A549 (cell line): Measurements from ENCODE around the gene SLC7A6OS. TPM values are rescaled to one million over a fixed set of nuclear protein-coding genes. Genes with fewer than 3 reads are reported as not detected.

ENCODE experiments used
- ATAC-seq, 2 experiments: fragments of 200-7000 bp in 1 of 2; fragments of >200 bp in 1 of 2; cut with Nextera tagmentation in 1 of 2; cut with Tn5 transposase in 1 of 2; 3 replicates each; pipeline versions ENCODE4 v1.8.0 to v1.9.1; 2018 to 2020; ENCODE audit warnings: mild to moderate bottlenecking in 1 of 2, moderate library complexity in 1 of 2
- CTCF ChIA-PET: fragments of 300-600 bp; sonication (Branson Sonifier 250); formaldehyde crosslinking; extraction: SDS; loops from one replicate; lab custom pipeline; 2021; ENCODE audit warnings: antibody characterized with exemption, inconsistent platforms; lab: Yijun Ruan, JAX
- POLR2A ChIA-PET: fragments of 350-600 bp; formaldehyde crosslinking; extraction: SDS; loops from one replicate; lab custom pipeline; 2021; ENCODE audit warnings: antibody characterized with exemption, inconsistent platforms; lab: Yijun Ruan, JAX
- DNase-seq, 2 experiments: peaks; one replicate each; pipeline versions ENCODE4 v3.0.0 to v3.0.0-alpha.2; 2011 to 2016; ENCODE audit warnings: low read depth in 1 of 2, low spot score in 1 of 2
- FAIRE-seq: peaks from 2 replicates; lab custom pipeline; 2011; peaks lifted over from hg19 to GRCh38; lab: Jason Lieb, UNC
- H3K27ac ChIP-seq, 2 experiments: fragments of >200 bp; sonication (Bioruptor Twin); formaldehyde crosslinking; 3 replicates each; pipeline ENCODE4 v1.5.1; 2016 to 2017
- H3K4me1 ChIP-seq: fragments of >200 bp; sonication (Bioruptor Twin); formaldehyde crosslinking; 3 replicates; pipeline ENCODE4 v1.6.1; 2016
- H3K4me2 ChIP-seq: fragments of >200 bp; sonication (Bioruptor Twin); formaldehyde crosslinking; 3 replicates; pipeline ENCODE4 v1.6.1; 2016
- H3K4me3 ChIP-seq: fragments of >200 bp; sonication (Bioruptor Twin); formaldehyde crosslinking; 3 replicates; pipeline ENCODE4 v1.5.1; 2016
- H3K9me3 ChIP-seq: fragments of >200 bp; sonication (Bioruptor Twin); formaldehyde crosslinking; 3 replicates; pipeline ENCODE4 v1.6.1; 2016
- BCL3 ChIP-seq: fragments of >200 bp; sonication (Bioruptor Twin); formaldehyde crosslinking; IDR thresholded peaks from 3 replicates; pipeline ENCODE4 v1.6.1; 2016
- BHLHE40 ChIP-seq: IDR thresholded peaks from 2 replicates; pipeline ENCODE4 v1.6.1; 2012; ENCODE audit warnings: low read depth, low read length, inconsistent platforms
- CEBPB ChIP-seq, 2 experiments: fragments of >200 bp in 1 of 2; sonication (Bioruptor Twin) in 1 of 2; formaldehyde crosslinking in 1 of 2; IDR thresholded peaks; 2 replicates each; pipeline ENCODE4 v1.6.1; 2012 to 2016
- EHF ChIP-seq: fragments of 250-450 bp; sonication (Bioruptor Pico); IDR thresholded peaks from 2 replicates; pipeline ENCODE4 v1.5.0; 2020; ENCODE audit warnings: mild to moderate bottlenecking
- EP300 ChIP-seq, 2 experiments: fragments of >200 bp; sonication (Bioruptor Twin); formaldehyde crosslinking; IDR thresholded peaks; 2 replicates in 1 of 2; 3 replicates in 1 of 2; pipeline ENCODE4 v1.6.1; 2016 to 2017
- ESRRA ChIP-seq: fragments of 150-350 bp; IDR thresholded peaks from 2 replicates; pipeline ENCODE4 v1.6.1; 2014; ENCODE audit warnings: mild to moderate bottlenecking, low read length, borderline replicate concordance
- FOSB ChIP-seq: fragments of 250-450 bp; sonication (Bioruptor Pico); IDR thresholded peaks from 2 replicates; pipeline ENCODE4 v1.5.0; 2020; ENCODE audit warnings: mild to moderate bottlenecking, moderate library complexity
- FOSL2 ChIP-seq, 2 experiments: fragments of 450-650 bp in 1 of 2; fragments of >200 bp in 1 of 2; sonication (Bioruptor Twin) in 1 of 2; formaldehyde crosslinking; IDR thresholded peaks; 2 replicates each; pipeline versions ENCODE4 v1.5.0 to v1.6.1; 2016 to 2020; ENCODE audit warnings: mild to moderate bottlenecking in 1 of 2, moderate library complexity in 1 of 2
- GATA3 ChIP-seq: IDR thresholded peaks from 2 replicates; pipeline ENCODE4 v1.6.1; 2012; ENCODE audit warnings: borderline replicate concordance
- JUN ChIP-seq, 2 experiments: fragments of >200 bp; sonication (Bioruptor Twin); formaldehyde crosslinking; IDR thresholded peaks; 2 replicates in 1 of 2; 3 replicates in 1 of 2; pipeline ENCODE4 v1.6.1; 2016 to 2017
- JUNB ChIP-seq: fragments of >200 bp; sonication (Bioruptor Twin); formaldehyde crosslinking; IDR thresholded peaks from 2 replicates; pipeline ENCODE4 v1.6.1; 2016
- KDM1A ChIP-seq: fragments of 200-600 bp; sonication (generic); IDR thresholded peaks from 2 replicates; pipeline ENCODE4 v1.6.1; 2016; ENCODE audit warnings: low read depth, mild to moderate bottlenecking
- MAFK ChIP-seq: fragments of 450-650 bp; IDR thresholded peaks from 2 replicates; pipeline ENCODE4 v1.6.1; 2014; ENCODE audit not compliant: partially characterized antibody
- MAZ ChIP-seq: fragments of 150-350 bp; IDR thresholded peaks from 2 replicates; pipeline ENCODE4 v1.6.1; 2014; ENCODE audit warnings: antibody characterized with exemption, low read depth, low read length, borderline replicate concordance
- NFE2L2 ChIP-seq: fragments of 150-350 bp; conservative IDR thresholded peaks from 2 replicates; pipeline ENCODE4 v1.6.1; 2014; ENCODE audit warnings: low read length
- POLR2A ChIP-seq: IDR thresholded peaks from 2 replicates; pipeline ENCODE4 v1.6.1; 2012; ENCODE audit warnings: mild to moderate bottlenecking, low read length
- RNF2 ChIP-seq: fragments of 200-600 bp; sonication (generic); IDR thresholded peaks from 2 replicates; pipeline ENCODE4 v1.6.1; 2016; ENCODE audit warnings: low read depth, mild to moderate bottlenecking, antibody characterized with exemption, moderate library complexity, borderline replicate concordance
- SMC3 ChIP-seq: fragments of >200 bp; sonication (Bioruptor Twin); formaldehyde crosslinking; IDR thresholded peaks from 3 replicates; pipeline ENCODE4 v1.6.1; 2018; ENCODE audit warnings: inconsistent platforms
- SREBF2 ChIP-seq: fragments of 450-650 bp; IDR thresholded peaks from 2 replicates; pipeline ENCODE4 v1.6.1; 2014; ENCODE audit warnings: mild to moderate bottlenecking, moderate library complexity
- TFCP2L1 ChIP-seq: fragments of 250-450 bp; sonication (Bioruptor Pico); IDR thresholded peaks from 2 replicates; pipeline ENCODE4 v1.5.0; 2021; ENCODE audit warnings: mild to moderate bottlenecking
- TP53 ChIP-seq: fragments of 250-450 bp; sonication (Bioruptor Pico); IDR thresholded peaks from 2 replicates; pipeline ENCODE4 v1.5.0; 2021; ENCODE audit warnings: mild to moderate bottlenecking, moderate library complexity
- ZSCAN20 ChIP-seq: fragments of 250-450 bp; sonication (Bioruptor Pico); IDR thresholded peaks from 2 replicates; pipeline ENCODE4 v1.8.0; 2022; ENCODE audit warnings: mild to moderate bottlenecking, moderate library complexity
- WGBS: methylation state at CpG from one replicate; pipeline ENCODE4 v1.1.6; 2017; ENCODE audit errors: missing lambda C conversion rate; 5-methylcytosine and 5-hydroxymethylcytosine counted together
- polyA plus RNA-seq, 4 experiments: library from polyadenylated mRNA; depleted of rRNA in 3 of 4; stranded (reverse); fragments of >200 nt; fragmentation: RNase III in 1 of 4; extraction: RNeasy Plus Mini Kit Qiagen cat#74134 plus additional on column Dnase treatment in 1 of 4; gene quantifications; 2 replicates in 3 of 4; 3 replicates in 1 of 4; pipeline ENCODE4 v1.2.3, GENCODE V29; 2011 to 2017
- TF ChIP-seq, protein P1 (sequence below): fragments of 200-600 bp; sonication (generic); IDR thresholded peaks from 2 replicates; pipeline ENCODE4 v1.6.1; 2016; ENCODE audit warnings: antibody characterized with exemption, mild to moderate bottlenecking, moderate library complexity

Gene SLC7A6OS
- polyA plus RNA-seq, 2 of the 4 experiments (the other 2 are of a cell fraction) = 10.4 to 11.9 TPM

GRCh38 chr16:68267612-68268405, 42.9 kb downstream of the SLC7A6OS start:
- 82% methylated on average over 6 of the region's 6 CpGs for WGBS
- no peak overlapping the region for H3K4me3 ChIP-seq
- peaks cover 50% of the 10 kb centered on the region for H3K4me1 ChIP-seq
- ChIA-PET CTCF (interaction anchor here (0.8 to 1.7 kb wide), 5 partner anchors 12 to 253 kb away, joined by 3 to 4 read pairs (median 3); no protein-coding TSS in a partner anchor), POLR2A (no interaction called here)
- ATAC-seq = no peak
- peak overlapping the region in 1 of 2 experiments; percentile 54; a peak in 3 of 6 replicates for H3K27ac ChIP-seq
- H3K9me3 ChIP-seq = no peaks in the 10 kb centered on the region
- TF ChIP-seq BHLHE40 (no peak), ZSCAN20 (CRISPR knock-in tag) (no peak), ESRRA (no peak), NFE2L2 (no peak), TFCP2L1 (no peak), EHF (CRISPR knock-in tag) (no peak)
- peak overlapping the region; percentile 45 for H3K4me2 ChIP-seq
- FAIRE-seq = no peak
- no peak for DNase-seq

DNA sequence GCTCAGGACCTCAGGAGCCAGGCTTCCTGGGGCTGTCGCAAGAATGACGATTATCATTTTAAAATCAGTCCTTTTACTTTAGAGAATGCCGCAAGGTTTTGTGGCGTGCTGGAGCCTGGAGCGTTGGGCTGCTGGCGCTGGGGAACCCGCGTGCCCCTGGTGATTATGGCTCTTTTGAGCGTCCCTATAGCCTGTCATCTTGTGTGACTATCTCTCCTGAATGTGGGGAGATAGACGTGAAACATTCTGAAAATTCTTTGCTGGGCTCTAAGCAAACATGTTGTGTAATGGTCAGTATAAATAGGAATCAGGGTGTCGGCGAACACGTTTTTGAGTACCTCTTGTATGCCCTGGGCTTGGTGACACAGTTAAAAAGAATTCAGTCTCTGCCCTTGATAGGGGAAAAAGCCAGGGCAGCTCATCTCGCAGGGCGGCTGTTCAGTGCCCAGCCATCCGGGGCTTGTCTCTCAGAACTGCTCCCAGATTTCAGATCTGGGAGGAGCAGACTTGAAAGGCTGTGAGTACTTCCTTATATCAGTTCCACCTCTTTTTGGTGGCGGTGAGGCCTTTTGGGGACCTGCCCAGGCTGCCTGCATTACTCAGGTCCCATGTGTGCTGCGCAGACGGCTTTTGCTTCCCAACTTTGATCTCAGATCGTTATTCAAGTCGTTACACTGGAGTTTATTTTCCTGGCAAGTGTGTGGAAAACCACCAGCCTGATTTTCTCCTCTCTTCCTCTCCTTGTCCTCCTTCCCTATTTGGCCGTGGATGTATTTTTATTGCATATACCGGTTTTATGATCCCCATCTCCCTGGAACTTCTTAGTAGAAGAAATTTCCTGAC, 45.4 kb downstream of the SLC7A6OS start:
- H3K4me1 ChIP-seq = peaks cover 42% of the 10 kb centered on the region
- POLR2A ChIA-PET = interaction anchor here (1.1 to 2.7 kb wide), 5 partner anchors 14 to 179 kb away, joined by 3 to 47 read pairs (median 9); partner anchors contain the start of genes PRMT7 and SLC7A6OS
- H3K27ac ChIP-seq = peak overlapping the region; percentile 94 to 97
- no peak for FAIRE-seq
- 2% methylated on average over 23 of the region's 23 CpGs for WGBS
- peak overlapping the region; percentile 85 for H3K4me3 ChIP-seq
- peak; percentile 67 to 85 for ATAC-seq
- peak overlapping the region; percentile 84 for H3K4me2 ChIP-seq
- CTCF ChIA-PET = interaction anchor here (2.6 to 8.1 kb wide), 2 partner anchors 13 to 22 kb away, joined by 38 to 124 read pairs; partner anchors contain the start of gene PLA2G15
- H3K9me3 ChIP-seq = no peaks in the 10 kb centered on the region
- DNase-seq = peak; percentile 84 to 91
- TF ChIP-seq TFCP2L1 = no peak; the same call in 1 of the 2 replicates
- TF ChIP-seq JUNB = peak; percentile 53; the same call in 1 of the 2 replicates
- TF ChIP-seq, protein P1, sequence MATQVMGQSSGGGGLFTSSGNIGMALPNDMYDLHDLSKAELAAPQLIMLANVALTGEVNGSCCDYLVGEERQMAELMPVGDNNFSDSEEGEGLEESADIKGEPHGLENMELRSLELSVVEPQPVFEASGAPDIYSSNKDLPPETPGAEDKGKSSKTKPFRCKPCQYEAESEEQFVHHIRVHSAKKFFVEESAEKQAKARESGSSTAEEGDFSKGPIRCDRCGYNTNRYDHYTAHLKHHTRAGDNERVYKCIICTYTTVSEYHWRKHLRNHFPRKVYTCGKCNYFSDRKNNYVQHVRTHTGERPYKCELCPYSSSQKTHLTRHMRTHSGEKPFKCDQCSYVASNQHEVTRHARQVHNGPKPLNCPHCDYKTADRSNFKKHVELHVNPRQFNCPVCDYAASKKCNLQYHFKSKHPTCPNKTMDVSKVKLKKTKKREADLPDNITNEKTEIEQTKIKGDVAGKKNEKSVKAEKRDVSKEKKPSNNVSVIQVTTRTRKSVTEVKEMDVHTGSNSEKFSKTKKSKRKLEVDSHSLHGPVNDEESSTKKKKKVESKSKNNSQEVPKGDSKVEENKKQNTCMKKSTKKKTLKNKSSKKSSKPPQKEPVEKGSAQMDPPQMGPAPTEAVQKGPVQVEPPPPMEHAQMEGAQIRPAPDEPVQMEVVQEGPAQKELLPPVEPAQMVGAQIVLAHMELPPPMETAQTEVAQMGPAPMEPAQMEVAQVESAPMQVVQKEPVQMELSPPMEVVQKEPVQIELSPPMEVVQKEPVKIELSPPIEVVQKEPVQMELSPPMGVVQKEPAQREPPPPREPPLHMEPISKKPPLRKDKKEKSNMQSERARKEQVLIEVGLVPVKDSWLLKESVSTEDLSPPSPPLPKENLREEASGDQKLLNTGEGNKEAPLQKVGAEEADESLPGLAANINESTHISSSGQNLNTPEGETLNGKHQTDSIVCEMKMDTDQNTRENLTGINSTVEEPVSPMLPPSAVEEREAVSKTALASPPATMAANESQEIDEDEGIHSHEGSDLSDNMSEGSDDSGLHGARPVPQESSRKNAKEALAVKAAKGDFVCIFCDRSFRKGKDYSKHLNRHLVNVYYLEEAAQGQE = 0 out of 2 replicates have a peak, but pooled peaks have one; percentile 6
- TF ChIP-seq BCL3 = 0 out of 3 replicates have a peak, but pooled peaks have one; percentile 25
- peak; percentile 50; the same call in 1 of the 2 replicates for TF ChIP-seq GATA3
- TF ChIP-seq SREBF2 = no peak
- TF ChIP-seq TP53 = 0 out of 2 replicates have a peak, but pooled peaks have one; percentile 24
- TF ChIP-seq FOSB (CRISPR knock-in tag) = no peak
- peak in 1 of 2 experiments; percentile 29; a peak in 1 of 5 replicates for TF ChIP-seq JUN (IDR thresholded peaks at IDR 0.05)
- TF ChIP-seq RNF2 = no peak
- TF ChIP-seq MAFK = peak; percentile 10
- TF ChIP-seq EP300 (IDR thresholded peaks at IDR 0.05) = peak in 1 of 2 experiments; percentile 38; a peak in 1 of 5 replicates
- no peak for TF ChIP-seq MAZ
- TF ChIP-seq KDM1A = no peak
- peak; percentile 60; the same call in 1 of the 2 replicates for TF ChIP-seq BHLHE40
- peak; percentile 22; the same call in 1 of the 2 replicates for TF ChIP-seq POLR2A
- TF ChIP-seq FOSL2 (IDR thresholded peaks at IDR 0.05) = peak; percentile 22; the same call in 1 of the 2 replicates
- TF ChIP-seq FOSL2 (CRISPR knock-in tag; IDR thresholded peaks at IDR 0.05) = peak; percentile 86
- no peak for TF ChIP-seq SMC3
- TF ChIP-seq CEBPB (IDR thresholded peaks at IDR 0.05) = peak; percentile 66 to 93; a peak in 3 of 4 replicates
